Measurements from ENCODE around the gene IER2. TPM values are rescaled to one million over a fixed set of nuclear protein-coding genes. Genes with fewer than 3 reads are reported as not detected.
"Not testable (repeated sequence)": the region's sequence is repeated elsewhere in the genome, so short reads cannot be mapped to it uniquely, and the experiment has no call there.

Gene IER2
- total and polyA plus RNA-seq, 10 donors = 56.7 to 131 (median 89.5) TPM

GRCh38 chr19:13190781-13191540 is 40.8 kb downstream of the IER2 start:
- intact Hi-C loops (cut with DNase I; ENCODE audit: low total_unique reads) = no loop called here
- WGBS, 5 donors = 78 to 88% (median 84%) methylated on average over 16 to 19 of the region's 19 CpGs
- Histone ChIP-seq H3K4me3 (no peak overlapping the region), H3K27me3 (replicated peaks in 1 of 7) (no peaks in the 10 kb centered on the region), H3K36me3 (no peaks in the 10 kb centered on the region), H3K9me3 (no peaks in the 10 kb centered on the region), H3K4me1 (peaks cover 4 to 43% (median 24%) of the 10 kb centered on the region in 6 donors), H3K27ac (no peak overlapping the region)
- TF ChIP-seq POLR2AphosphoS5 (IDR thresholded peaks at IDR 0.05) (no peak), CTCF (IDR thresholded peaks at IDR 0.05 in 8 of 11, conservative IDR thresholded peaks at IDR 0.05 in 3 of 11) (no peak), POLR2A (IDR thresholded peaks at IDR 0.05) (no peak)
- no peak for DNase-seq

- intact Hi-C loops (cut with DNase I; ENCODE audit: low total_unique reads) = loop anchor here (2.0 kb wide), 1 partner anchor 67 kb away; no protein-coding TSS in a partner anchor
- WGBS, 5 donors = 68 to 80% (median 69%) methylated on average over 11 of the region's 11 CpGs
- TF ChIP-seq CTCF (IDR thresholded peaks at IDR 0.05 in 8 of 11, conservative IDR thresholded peaks at IDR 0.05 in 3 of 11) = peak in 10 of 11 experiments; percentile 12 to 57 (median 41)
- no peak for TF ChIP-seq POLR2AphosphoS5 (IDR thresholded peaks at IDR 0.05)
- Histone ChIP-seq H3K4me1 (peaks cover 4 to 31% (median 24%) of the 10 kb centered on the region in 6 donors), H3K4me3 (no peak overlapping the region), H3K36me3 (no peaks in the 10 kb centered on the region), H3K27me3 (replicated peaks in 1 of 7) (no peaks in the 10 kb centered on the region), H3K27ac (no peak overlapping the region), H3K9me3 (no peaks in the 10 kb centered on the region)
- peak; percentile 85 for DNase-seq
Measured at GRCh38 chr19:13195678-13196077, 45.5 kb downstream of the IER2 start.

GRCh38 chr19:13198634-13199033 is 48.4 kb downstream of the IER2 start:
- DNase-seq = no peak
- peaks cover 4 to 23% (median 19%) of the 10 kb centered on the region in 6 donors for H3K4me1 ChIP-seq
- no peaks in the 10 kb centered on the region for H3K27me3 ChIP-seq (replicated peaks in 1 of 7)
- H3K36me3 ChIP-seq = no peaks in the 10 kb centered on the region
- no peaks in the 10 kb centered on the region for H3K9me3 ChIP-seq
- intact Hi-C loops (cut with DNase I; ENCODE audit: low total_unique reads) = no loop called here
- no peak overlapping the region for H3K27ac ChIP-seq
- TF ChIP-seq POLR2A (IDR thresholded peaks at IDR 0.05) = no peak
- no peak for TF ChIP-seq CTCF (IDR thresholded peaks at IDR 0.05 in 8 of 11, conservative IDR thresholded peaks at IDR 0.05 in 3 of 11)
- no peak for TF ChIP-seq POLR2AphosphoS5 (IDR thresholded peaks at IDR 0.05)
- no peak overlapping the region for H3K4me3 ChIP-seq
- 90 to 93% (median 91%) methylated on average over 18 of the region's 18 CpGs for WGBS, 5 donors

GRCh38 chr19:13202112-13202511 is 51.9 kb downstream of the IER2 start:
- H3K4me3 ChIP-seq; H3K27ac ChIP-seq; H3K27me3 ChIP-seq (replicated peaks in 1 of 7); DNase-seq; intact Hi-C loops (cut with DNase I; ENCODE audit: low total_unique reads); H3K9me3 ChIP-seq; H3K36me3 ChIP-seq: not testable (repeated sequence)
- 93 to 98% (median 96%) methylated on average over 7 of the region's 7 CpGs for WGBS, 5 donors
- peaks cover 0 to 11% (median 1%) of the 10 kb centered on the region in 6 donors for H3K4me1 ChIP-seq

Other genes starting within 250 kb of the IER2 start
- gene SYCE2, start 231.1 kb upstream of the IER2 start, total RNA-seq = under 1 TPM in 1 of 7 donors, not detected in 6; 0.74 TPM
- under 1 TPM; 0.29 to 0.85 (median 0.30) TPM for gene SYCE2, start 231.1 kb upstream of the IER2 start, polyA plus RNA-seq
- 10 to 100 TPM; 32.8 to 49.9 (median 42.2) TPM for gene FARSA, start 216.7 kb upstream of the IER2 start, total RNA-seq
- 10 to 100 TPM; 25.1 to 55.4 (median 36.3) TPM for gene FARSA, start 216.7 kb upstream of the IER2 start, polyA plus RNA-seq
- 100 to 1,000 TPM; 306 to 828 (median 571) TPM for gene CALR, start 211.8 kb upstream of the IER2 start, total RNA-seq
- gene CALR, start 211.8 kb upstream of the IER2 start, polyA plus RNA-seq = 100 to 1,000 TPM; 150 to 194 (median 193) TPM
- gene RAD23A, start 204.5 kb upstream of the IER2 start, total RNA-seq = 100 to 1,000 TPM in 1 of 7 donors, 10 to 100 TPM in 6; 80.4 to 109 (median 90.8) TPM
- 100 to 1,000 TPM in 2 of 3 donors, 10 to 100 TPM in 1; 88.6 to 134 (median 115) TPM for gene RAD23A, start 204.5 kb upstream of the IER2 start, polyA plus RNA-seq
- gene GADD45GIP1, start 193.2 kb upstream of the IER2 start, total RNA-seq = 10 to 100 TPM; 12.8 to 33.4 (median 15.8) TPM
- gene GADD45GIP1, start 193.2 kb upstream of the IER2 start, polyA plus RNA-seq = 10 to 100 TPM; 39.7 to 47.9 (median 40.8) TPM
- gene DAND5, start 180.8 kb upstream of the IER2 start, total RNA-seq = not detected
- not detected for gene DAND5, start 180.8 kb upstream of the IER2 start, polyA plus RNA-seq
- gene NFIX, start 154.9 kb upstream of the IER2 start, total RNA-seq = 10 to 100 TPM; 12.3 to 41.4 (median 26.7) TPM
- gene NFIX, start 154.9 kb upstream of the IER2 start, polyA plus RNA-seq = 1 to 10 TPM; 1.1 to 7.7 (median 1.5) TPM
- 10 to 100 TPM; 35.5 to 69.4 (median 50.0) TPM for gene LYL1, start 47.6 kb upstream of the IER2 start, total RNA-seq
- gene LYL1, start 47.6 kb upstream of the IER2 start, polyA plus RNA-seq = 10 to 100 TPM; 63.7 to 86.9 (median 68.0) TPM
- gene TRMT1, start 33.7 kb upstream of the IER2 start, total RNA-seq = 10 to 100 TPM; 27.7 to 72.8 (median 37.5) TPM
- gene TRMT1, start 33.7 kb upstream of the IER2 start, polyA plus RNA-seq = 100 to 1,000 TPM in 2 of 3 donors, 10 to 100 TPM in 1; 76.2 to 109 (median 107) TPM
- 10 to 100 TPM; 22.0 to 47.0 (median 37.7) TPM for gene NACC1, start 32.1 kb upstream of the IER2 start, total RNA-seq
- 10 to 100 TPM in 1 of 3 donors, 1 to 10 TPM in 2; 5.5 to 32.8 (median 7.1) TPM for gene NACC1, start 32.1 kb upstream of the IER2 start, polyA plus RNA-seq
- gene STX10, start within 50 bp of the IER2 start, total RNA-seq = 10 to 100 TPM; 43.8 to 89.5 (median 55.8) TPM
- 10 to 100 TPM; 78.3 to 98.0 (median 93.7) TPM for gene STX10, start within 50 bp of the IER2 start, polyA plus RNA-seq

Data from spleen (tissue), 11 donors.